Ramos (cell line): ENCODE results near the gene METTL14.

Source experiments
- in situ Hi-C: fragments of 300-500 bp; cut with MboI; formaldehyde crosslinking; loops from one replicate; pipeline ENCODE4 v1.14.3; 2022; ENCODE audit warnings: low sequenced_read_pairs; ENCODE audit not compliant: unreplicated experiment

Gene METTL14

DNA sequence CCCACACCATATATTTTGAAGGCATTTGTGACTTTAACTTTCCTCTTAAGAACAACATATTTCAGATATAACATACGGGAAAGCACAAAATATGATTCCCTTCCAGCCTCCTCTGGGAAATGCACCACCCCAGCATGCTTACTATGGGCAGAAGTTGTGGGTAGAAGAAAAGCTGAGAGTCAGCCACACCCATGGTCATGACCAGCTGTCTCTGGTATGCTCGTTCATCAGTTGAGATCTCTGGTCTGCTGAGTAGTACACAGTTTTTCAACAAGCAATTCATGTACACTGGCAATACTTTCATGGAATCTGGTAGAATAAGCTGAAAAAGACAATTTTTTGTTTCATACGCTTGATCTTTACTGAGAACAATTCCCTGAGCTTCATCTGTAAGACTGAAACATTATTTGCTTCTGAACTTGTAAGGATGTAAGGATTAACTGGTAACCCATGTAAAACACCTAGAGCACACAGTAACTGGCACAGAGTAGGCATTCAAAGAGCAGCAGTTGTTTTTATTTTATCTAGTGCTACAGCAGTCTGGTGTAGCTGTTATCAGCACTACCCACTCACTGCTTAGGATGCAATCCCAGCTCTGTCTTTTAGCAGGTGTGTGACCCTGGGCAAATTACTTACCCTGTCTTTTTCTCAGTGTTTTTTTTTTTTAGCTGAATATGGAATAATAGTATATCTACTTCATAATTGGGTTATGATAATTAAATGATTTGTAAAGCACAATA, 47.6 kb downstream of the METTL14 start:
- in situ Hi-C loops, result no loop called here

DNA sequence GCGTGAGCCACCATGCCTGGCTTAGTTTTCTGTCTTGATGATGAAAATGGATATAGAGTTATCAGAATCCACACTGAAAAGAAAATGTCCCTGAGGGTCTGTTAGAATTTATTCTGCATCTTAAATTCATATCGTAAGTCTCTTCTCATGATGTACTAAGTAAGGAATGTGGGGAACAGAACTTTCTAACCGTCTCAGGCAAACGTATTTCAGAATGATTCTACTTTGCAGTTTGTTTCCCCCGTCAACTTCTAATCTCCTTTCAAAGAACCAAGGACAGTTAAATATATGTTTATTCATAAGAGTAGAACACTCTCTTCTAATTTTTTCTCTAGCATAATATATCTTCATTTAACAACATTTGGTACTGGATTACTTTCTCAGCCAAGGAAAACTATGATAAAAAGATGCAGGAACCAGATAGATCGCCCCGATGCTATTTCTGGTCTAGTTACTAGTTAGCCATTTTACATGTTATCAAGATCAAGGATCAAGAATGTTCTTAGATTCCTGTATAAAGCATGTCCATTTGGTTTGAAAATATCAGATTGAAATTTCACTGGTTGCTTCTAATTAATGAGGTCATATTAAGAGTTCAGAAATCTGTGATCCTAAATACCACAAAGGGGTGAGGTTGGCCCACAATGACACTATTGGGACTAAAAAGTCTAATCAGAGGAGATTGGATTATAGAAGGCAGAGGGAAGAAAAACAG, 49.5 kb downstream of the METTL14 start:
- in situ Hi-C loops, result no loop called here

DNA sequence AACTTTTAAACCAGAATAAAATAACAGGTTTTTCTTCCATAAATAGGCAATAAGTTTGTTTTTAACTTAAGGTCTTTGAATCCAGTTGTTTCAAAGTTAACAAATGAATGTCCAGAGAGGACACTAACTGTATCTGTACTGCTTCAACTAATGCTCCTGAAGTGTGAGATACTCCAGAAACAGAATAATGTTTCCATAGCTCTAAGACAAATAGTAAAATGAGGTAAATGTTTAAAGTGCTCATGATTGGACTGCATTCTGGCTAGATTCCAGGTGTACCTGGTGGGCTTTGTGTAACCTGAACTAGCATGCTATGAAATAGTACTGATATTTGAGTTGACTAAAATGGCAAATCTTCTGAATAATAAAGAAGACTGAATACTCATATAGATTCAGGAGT, 51.7 kb downstream of the METTL14 start:
- in situ Hi-C loops, result no loop called here

DNA sequence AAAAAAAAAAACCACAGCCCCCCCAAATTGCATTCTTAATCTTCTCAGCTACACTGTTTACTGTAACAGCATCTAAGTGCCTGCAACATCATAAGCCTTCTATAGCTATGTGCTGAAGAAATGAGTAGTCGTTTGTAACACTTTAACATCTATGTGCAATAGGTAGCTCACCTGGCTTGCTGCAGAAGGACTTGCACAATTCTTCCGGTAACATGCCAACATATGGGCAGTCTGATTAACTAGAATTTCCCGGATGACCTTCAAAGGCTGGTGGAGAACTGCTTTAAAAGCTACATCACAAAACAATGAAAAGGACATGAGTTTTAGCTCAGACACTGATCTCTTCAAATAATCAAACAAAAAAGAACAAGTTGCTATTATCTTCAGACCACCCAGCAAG, 52.9 kb downstream of the METTL14 start:
- in situ Hi-C loops, result no loop called here

DNA sequence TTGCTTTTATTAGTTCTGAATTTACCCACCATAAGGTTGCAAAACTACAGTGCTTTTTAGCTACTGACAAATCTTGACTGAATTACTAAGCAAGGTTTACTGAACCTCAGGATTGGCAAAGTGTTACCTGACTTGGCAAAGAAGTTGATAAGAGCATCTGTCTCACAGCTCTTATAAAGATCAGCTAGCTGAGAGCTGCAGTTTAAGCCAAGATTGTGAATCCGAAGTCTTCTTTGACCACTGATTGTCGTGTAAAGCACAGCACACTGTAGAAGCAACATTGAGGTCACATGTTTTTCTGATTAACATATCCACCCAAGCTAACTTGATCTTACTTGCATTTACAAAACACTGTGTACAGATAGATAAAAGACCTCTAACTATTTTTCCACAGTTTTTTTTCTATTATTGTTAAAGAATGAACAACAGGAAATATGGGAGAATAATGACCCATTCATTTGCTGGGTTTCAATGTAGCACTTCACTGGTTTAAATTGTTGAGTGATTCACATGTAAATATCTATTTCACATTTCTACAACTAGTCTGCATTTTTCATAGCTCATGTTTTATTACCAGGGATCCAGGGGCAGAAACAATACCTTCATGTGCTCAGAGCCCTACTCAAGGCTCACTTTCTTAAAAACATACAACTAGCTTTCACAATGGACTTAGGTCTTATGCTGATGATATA, 54.0 kb downstream of the METTL14 start:
- in situ Hi-C loops, result no loop called here

DNA sequence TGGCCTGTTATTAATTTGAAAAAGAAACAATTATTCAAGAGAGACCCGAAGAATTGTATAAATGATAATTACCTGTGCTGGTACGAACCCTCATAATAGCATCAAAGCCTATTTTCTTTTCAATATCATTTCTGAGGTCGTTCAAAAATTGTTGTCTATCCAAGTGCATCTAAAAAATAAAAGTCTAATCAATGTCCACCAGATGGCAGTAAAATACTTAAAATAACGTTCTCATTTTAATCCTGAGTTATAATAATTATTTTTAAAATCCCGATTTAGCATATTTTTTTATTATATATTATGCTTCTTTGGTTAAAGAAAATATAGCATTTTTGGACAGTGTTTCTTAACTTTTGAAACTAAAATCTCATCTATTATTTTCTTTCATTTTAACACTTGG, 55.7 kb downstream of the METTL14 start:
- in situ Hi-C loops, result no loop called here

DNA sequence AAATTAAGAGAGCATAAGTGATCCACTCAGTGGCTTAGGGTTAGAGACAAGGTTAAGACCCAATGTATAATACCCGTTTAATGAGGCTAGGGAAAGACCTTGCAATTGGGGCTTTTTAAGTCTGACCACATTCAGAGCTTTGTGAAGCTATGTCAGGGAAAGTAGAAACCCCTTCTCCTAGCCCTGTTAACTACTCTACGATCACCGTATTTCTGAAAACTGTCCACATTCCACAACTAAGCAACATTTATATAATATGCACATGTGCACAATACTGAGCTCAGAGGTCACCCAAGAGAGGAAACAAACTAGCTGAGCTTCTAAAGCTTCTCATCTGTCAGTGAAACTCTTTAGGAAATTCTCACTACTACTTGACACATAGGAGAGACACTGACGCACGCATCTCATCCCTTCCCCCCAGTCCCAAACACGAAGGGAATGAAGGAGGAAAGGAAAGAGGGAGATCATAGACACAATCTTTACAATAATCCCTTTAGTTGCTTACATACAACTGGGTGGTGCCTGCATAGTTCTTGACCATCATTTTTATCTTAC, 56.2 kb downstream of the METTL14 start:
- in situ Hi-C loops, result no loop called here

DNA sequence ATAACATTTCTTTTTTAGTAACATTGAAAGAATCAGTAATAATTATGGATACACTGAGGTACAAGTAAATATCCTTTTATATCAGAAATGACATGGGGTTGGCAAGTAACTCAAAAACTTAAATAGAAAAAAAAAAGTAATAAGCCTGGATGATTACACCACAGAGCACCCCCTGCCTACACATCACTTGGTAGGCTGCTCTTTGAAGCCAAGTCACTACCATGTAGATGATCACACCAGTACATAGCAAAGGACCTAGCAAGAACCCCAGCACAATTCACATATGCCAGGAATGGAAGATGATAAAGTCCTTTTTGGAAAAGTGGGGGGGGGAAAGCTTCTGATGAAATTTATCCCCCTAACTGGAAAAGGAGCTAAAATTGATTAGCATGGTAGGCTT, 56.9 kb downstream of the METTL14 start:
- in situ Hi-C loops, result no loop called here

DNA sequence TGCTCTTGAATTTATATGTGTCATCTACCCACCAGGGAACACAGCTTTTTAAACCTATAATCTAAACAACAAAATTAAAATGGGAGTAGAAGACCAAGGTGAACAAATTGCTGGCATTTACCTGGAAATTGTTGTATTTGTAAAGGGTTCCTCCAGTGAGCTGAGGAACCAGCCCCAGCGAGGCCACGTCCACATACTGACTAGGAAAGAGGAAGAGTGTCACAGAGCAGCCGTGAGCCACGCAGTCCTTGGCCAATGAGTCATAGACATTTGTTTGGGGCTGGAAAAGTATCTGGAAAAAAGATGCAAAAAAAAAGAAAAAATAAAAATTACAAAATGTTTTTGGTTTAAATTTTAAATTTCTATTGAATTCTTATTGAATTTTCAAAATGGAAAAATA, 58.7 kb downstream of the METTL14 start:
- in situ Hi-C loops, result no loop called here

DNA sequence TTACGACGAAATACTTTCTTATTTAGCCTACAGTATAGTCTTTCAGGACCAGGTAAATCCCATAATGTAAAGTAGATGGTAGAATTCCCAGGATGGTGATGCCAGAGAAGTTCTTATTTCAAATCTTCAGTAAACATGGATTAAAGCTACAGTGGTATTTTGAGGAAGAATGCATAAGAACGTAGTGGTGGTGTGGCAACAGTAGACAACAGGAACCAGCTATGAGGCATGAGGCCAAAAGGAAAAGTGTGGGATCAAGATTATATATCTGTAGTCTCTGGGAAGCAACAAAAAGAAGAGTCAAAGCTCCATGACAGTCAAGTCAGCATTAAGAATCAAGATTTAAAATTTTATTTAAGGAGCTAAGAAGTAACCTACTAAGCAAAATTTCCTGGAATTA, 60.2 kb downstream of the METTL14 start:
- in situ Hi-C loops, result no loop called here

DNA sequence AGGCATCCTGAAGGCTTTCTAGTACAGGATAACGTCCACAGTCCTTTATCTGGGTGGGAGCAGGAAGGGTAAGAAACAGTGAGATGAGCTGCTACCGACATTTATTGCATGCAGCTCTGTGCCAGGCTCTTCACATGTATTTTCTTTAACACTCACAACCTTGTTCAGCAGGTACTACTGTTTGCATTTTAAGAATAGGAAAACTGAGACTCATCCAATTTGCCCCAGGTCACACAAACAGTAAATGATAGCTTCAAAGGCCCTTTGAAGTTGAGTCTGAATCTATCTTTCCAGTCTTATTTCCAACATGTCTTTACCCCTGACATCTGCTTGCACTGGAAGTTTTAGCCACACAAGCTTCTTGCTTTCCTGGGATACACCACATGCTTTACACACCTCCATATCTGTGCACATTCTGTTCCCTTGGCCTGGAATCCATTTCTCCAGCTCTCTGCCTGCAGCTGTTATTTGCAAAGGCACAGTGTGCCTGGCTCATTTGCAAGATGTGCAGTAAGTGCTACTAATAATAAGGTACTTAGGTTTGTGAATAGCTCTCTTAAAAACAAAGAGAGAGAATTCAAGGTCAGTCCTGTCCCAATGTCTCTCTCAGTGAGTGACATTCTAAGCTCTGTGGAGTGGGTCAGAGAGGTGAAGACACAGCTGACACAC, 61.2 kb downstream of the METTL14 start:
- in situ Hi-C loops, result no loop called here

DNA sequence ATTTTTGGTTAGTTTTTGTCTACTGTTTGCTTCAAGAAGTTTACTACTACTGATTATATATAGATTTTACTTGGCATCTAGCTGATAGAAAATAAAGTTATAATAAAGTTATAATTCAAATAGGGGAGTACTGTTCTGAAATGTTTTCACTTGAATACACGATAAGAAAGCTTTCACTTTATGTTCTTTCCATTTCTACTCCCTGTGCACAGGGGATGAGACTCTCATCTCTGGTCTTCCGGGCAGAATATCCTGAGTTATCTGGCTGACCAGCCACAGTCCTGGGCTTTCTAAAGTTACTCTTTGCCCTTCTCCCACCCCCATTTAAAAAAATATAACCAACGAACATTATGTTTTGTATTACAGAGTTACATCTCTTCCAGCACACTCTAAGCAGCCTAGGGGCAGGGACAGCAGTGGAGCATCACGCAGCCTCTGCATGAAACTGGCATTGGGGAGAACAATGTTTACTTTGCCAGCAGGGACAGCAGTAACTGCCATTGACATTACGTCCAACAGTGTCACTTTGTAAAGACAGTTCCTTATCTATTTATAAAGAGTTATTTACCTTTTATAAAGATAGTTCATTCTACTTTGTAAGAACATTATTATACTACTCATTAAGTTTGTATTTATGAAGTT, 64.3 kb downstream of the METTL14 start:
- in situ Hi-C loops, result no loop called here

DNA sequence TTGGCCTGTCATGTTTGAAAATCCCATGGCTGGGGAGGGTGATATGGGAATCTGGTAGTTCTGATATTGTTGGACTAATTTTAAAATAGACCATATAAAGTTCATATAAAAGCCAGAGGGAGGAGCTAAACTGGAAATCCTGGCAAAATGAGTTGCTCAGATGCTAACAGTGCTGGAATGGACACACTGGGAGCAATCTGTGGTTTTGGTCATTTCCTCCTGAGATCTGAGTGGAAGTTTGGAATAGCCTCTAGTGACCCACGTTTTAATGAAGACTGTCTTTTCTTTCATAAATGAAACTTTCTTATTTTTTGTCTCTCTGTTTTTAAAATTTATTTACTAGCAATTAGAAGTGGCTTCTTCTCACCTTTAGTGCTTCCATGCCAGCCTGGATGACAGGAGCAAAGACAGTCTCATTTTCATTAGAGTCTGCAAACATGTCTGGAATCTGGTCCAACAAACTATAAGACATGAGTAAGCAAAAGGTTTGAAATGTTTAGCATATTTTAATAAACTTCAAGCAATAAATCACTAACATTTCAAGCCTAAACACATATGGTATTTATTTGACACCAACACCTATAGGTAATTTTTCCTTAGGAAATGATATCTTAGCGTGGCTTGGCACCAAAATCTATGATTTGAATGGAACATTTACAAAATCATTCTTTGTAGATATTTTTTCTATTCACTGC, 66.6 kb downstream of the METTL14 start:
- in situ Hi-C loops, result no loop called here

DNA sequence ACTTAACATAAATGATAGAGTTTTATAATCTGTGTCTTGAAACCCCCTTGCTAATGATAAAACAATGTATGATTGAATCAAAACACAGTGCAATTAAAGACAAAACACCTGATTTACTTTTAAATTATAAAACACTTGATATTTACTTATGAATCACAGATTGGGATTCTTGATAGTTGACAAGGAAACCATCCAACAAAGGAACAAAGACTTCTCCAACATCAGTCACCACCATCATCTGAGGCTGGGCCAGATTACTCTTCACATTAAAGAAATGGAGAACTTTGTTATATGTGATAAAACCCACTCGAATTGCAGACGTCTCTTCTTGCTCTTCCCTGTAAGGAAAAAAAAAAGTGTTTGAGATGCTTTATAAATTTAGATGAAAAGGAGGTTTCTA, 67.4 kb downstream of the METTL14 start:
- in situ Hi-C loops, result no loop called here

DNA sequence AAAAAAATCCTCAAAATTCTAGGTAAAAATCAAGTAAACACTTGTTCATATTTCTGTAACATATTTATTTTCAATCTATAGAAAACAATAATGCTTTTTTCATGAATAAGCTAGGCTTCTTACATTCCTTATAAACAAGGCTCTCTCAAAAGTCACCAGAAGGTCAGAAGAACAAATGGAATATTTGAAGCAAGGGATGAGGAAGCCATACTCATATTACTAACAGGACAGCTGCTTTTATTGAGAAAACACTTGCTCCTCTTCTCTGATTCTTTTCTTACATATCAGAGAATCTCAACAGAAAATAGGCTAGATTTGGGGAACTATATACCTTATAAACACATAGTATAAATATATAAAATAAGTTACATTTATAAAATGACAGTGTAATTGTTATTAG, 67.9 kb downstream of the METTL14 start:
- in situ Hi-C loops, result no loop called here

DNA sequence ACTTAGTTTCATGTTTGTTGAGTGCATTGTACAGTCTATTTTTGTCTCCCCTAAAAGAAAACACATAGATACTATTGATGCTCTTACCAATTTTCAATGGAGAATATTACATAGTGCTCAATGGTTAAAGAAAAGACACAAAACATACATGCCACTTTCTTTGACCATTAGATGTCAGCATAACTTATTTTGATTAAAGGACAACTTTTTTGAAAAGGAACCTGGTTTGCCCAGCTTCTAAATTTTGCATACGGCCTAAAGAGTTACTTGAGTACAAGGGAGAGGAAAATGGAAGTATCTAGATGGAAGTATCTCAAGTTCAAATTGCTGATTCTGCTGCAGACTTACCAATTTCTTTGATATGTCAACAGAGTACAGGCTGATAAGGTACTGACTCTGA, 68.5 kb downstream of the METTL14 start:
- in situ Hi-C loops, result no loop called here

DNA sequence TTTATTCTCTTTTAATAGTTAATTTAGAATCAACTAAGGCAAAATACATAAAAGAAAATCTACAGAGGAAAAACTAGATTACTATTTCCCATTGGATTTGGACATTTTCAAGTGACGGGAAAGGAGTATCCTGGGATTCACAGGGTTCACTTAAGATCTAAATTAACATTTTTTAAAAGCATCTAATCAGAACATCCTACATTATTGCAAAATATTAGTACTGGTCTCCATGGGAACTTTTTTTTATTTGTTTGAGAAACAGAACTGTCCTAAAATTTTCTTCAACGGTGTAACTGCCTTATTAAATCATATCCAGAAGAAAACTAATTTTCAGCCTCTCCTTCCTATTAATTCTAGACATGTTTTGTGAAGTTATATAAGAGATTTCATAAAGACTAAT, 69.7 kb downstream of the METTL14 start:
- in situ Hi-C loops, result no loop called here

DNA sequence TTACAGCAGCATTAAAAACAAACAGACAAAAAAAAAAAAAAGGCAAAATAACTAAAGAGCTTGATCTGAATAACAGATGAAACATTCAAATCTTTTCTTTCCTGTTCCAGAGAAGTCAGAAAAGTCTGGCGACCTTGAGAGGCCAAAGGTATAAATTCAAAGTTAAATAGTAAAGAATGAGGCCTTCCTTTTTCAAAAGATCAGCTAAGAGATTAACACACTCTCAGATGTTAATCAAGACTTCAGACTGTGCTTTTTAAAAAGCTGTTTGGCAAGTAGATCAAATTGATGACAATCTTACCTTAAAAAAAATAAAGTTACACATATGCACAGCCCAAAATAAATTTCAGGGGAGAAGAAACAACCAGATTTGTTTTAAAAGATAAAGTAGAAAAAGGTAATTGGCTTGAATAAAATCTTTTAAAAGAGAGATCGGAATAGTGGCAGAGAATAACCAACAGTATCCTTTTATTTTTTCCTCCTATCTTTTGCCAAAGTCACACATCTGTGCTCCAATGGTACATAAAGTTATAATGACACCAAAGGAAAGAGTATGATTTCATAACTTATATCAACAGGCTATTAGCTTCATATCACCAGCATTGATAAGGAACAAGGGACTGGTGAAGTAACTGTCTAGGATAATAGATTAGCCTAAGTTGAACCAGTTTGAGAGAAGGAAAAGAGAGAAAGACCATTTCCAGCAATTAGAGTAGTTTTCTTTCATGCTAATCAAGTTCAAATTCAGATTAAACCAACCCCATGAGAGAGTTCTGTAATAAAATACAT, 70.4 kb downstream of the METTL14 start:
- in situ Hi-C loops, result no loop called here

DNA sequence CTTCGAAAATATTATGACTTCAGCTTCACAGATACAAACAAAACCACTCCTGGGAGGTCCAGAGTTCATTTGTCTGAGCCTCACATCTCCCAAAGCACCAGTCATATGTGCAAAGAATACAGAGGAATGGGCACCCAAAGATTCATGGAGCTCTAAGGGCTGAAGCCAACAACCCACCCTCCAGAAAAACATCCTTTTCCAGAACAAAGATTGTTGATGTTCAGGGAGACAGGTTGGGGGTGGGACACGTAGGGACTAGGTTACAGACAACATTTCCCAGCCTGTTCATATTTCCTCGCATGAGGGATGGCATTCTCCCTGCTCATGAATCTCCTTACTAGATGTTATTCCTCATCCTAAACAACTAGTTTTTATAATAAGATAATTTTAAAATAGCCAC, 71.2 kb downstream of the METTL14 start:
- in situ Hi-C loops, result no loop called here
